OCI-LY7 (cell line): Measurements from ENCODE around the gene ABCG4.

ENCODE experiments used
- CTCF ChIP-seq: fragments of 200-600 bp; sonication (generic); conservative IDR thresholded peaks from 2 replicates; pipeline ENCODE4 v1.5.1; 2014; ENCODE audit warnings: mild to moderate bottlenecking, antibody characterized with exemption, low read length, moderate library complexity, mixed read lengths
- EZH2phosphoT487 ChIP-seq: fragments of 200-600 bp; sonication (generic); IDR thresholded peaks from 2 replicates; pipeline ENCODE4 v1.6.1; 2018; ENCODE audit warnings: low read depth, borderline replicate concordance, mild to moderate bottlenecking, mixed run types, antibody characterized with exemption, low read length, moderate library complexity, mixed read lengths

- TF ChIP-seq CTCF (no peak), EZH2phosphoT487 (no peak)
Observed at GRCh38 chr11:119106564-119107537, 42.0 kb upstream of the ABCG4 start, which contains the start of gene C2CD2L.
